IMR-90 (cell line): ENCODE measurements around the gene EML1. TPM values are rescaled to one million over a fixed set of nuclear protein-coding genes. Genes with fewer than 3 reads are reported as not detected.

Experiments
- ATAC-seq: fragments of 200-7000 bp; cut with Tn5 transposase; 2 replicates; pipeline ENCODE4 v1.9.1; 2020; ENCODE audit warnings: low read depth, mild to moderate bottlenecking, moderate library complexity
- BruUV-seq: library from RNA; stranded (reverse); fragments of 400-500 nt; replicated peaks from 2 replicates; lab custom pipeline; 2021; lab: Mats Ljungman, UMichigan
- CTCF ChIA-PET: fragments of 300-600 bp; formaldehyde crosslinking; extraction: SDS; loops from one replicate; lab custom pipeline; 2021; ENCODE audit warnings: antibody characterized with exemption; lab: Yijun Ruan, JAX
- POLR2A ChIA-PET: fragments of 300-600 bp; sonication (Branson Sonifier 250); formaldehyde crosslinking; loops from one replicate; lab custom pipeline; 2022; ENCODE audit warnings: antibody characterized with exemption; ENCODE audit not compliant: unreplicated experiment; lab: Charles Lee
- DNase-seq: peaks from one replicate; pipeline ENCODE4 v3.0.0; 2013
- H2AFZ ChIP-seq: replicated peaks from 2 replicates; pipeline ENCODE3; 2013; ENCODE audit warnings: low read length, mild to moderate bottlenecking; ENCODE audit not compliant: poor library complexity
- H2AK5ac ChIP-seq: 2 replicates; pipeline ENCODE4 v1.6.1; 2013; ENCODE audit warnings: low read depth, low read length, inconsistent platforms
- H2AK9ac ChIP-seq: replicated peaks from 2 replicates; pipeline ENCODE3; 2013; ENCODE audit warnings: mild to moderate bottlenecking, low read depth, low read length, moderate library complexity; ENCODE audit not compliant: poor library complexity
- H2BK120ac ChIP-seq: 2 replicates; pipeline ENCODE4 v1.6.1; 2013; ENCODE audit warnings: low read depth, low read length, inconsistent platforms
- H2BK15ac ChIP-seq: 3 replicates; pipeline ENCODE4 v1.6.1; 2013; ENCODE audit warnings: low read depth, low read length, inconsistent platforms
- H2BK20ac ChIP-seq: 2 replicates; pipeline ENCODE4 v1.6.1; 2013; ENCODE audit warnings: low read depth, mild to moderate bottlenecking, inconsistent platforms, low read length, moderate library complexity
- H2BK5ac ChIP-seq: 2 replicates; pipeline ENCODE4 v1.6.1; 2013; ENCODE audit warnings: mild to moderate bottlenecking, low read depth, low read length, inconsistent platforms; ENCODE audit not compliant: poor library complexity, severe bottlenecking
- H3K14ac ChIP-seq: replicated peaks from 2 replicates; pipeline ENCODE4 v1.6.1; 2013; ENCODE audit warnings: low read depth, low read length, inconsistent platforms
- H3K18ac ChIP-seq: 2 replicates; pipeline ENCODE4 v1.6.1; 2013; ENCODE audit warnings: low read depth, low read length, control low read depth
- H3K23ac ChIP-seq: 2 replicates; pipeline ENCODE4 v1.6.1; 2013; ENCODE audit warnings: low read depth, low read length, inconsistent platforms
- H3K27ac ChIP-seq: 2 replicates; pipeline ENCODE4 v1.5.1; 2013; ENCODE audit warnings: mild to moderate bottlenecking, control low read depth, low read length; ENCODE audit not compliant: insufficient read depth
- H3K27me3 ChIP-seq: 2 replicates; pipeline ENCODE4 v1.6.1; 2013; ENCODE audit warnings: low read length; ENCODE audit not compliant: control insufficient read depth, insufficient read depth
- H3K36me3 ChIP-seq: 2 replicates; pipeline ENCODE4 v1.6.1; 2013; ENCODE audit warnings: low read length, mixed read lengths; ENCODE audit not compliant: control insufficient read depth, insufficient read depth
- H3K4ac ChIP-seq: 2 replicates; pipeline ENCODE4 v1.6.1; 2013; ENCODE audit warnings: low read depth, low read length, inconsistent platforms
- H3K4me1 ChIP-seq: 2 replicates; pipeline ENCODE4 v1.6.1; 2013; ENCODE audit warnings: low read length, mixed read lengths; ENCODE audit not compliant: control insufficient read depth, insufficient read depth
- H3K4me2 ChIP-seq: 2 replicates; pipeline ENCODE4 v1.6.1; 2013; ENCODE audit warnings: low read depth, mild to moderate bottlenecking, control low read depth, low read length, moderate library complexity
- H3K4me3 ChIP-seq: 2 replicates; pipeline ENCODE4 v1.5.1; 2013; ENCODE audit warnings: low read depth, mild to moderate bottlenecking, control low read depth, low read length, moderate library complexity; ENCODE audit not compliant: insufficient read depth
- H3K56ac ChIP-seq: 2 replicates; pipeline ENCODE4 v1.6.1; 2013; ENCODE audit warnings: low read length, inconsistent platforms; ENCODE audit not compliant: insufficient read depth; ENCODE audit errors: extremely low read depth
- H3K79me1 ChIP-seq, 2 experiments: 2 replicates each; pipeline ENCODE4 v1.6.1; 2013; ENCODE audit warnings: low read length in 2 of 2, inconsistent platforms in 1 of 2, low read depth in 1 of 2
- H3K9ac ChIP-seq: 2 replicates; pipeline ENCODE4 v1.6.1; 2013; ENCODE audit warnings: low read depth, low read length, control low read depth
- H3K9me1 ChIP-seq: 2 replicates; pipeline ENCODE4 v1.6.1; 2013; ENCODE audit warnings: low read length, inconsistent platforms; ENCODE audit not compliant: insufficient read depth
- H3K9me3 ChIP-seq: 2 replicates; pipeline ENCODE4 v1.6.1; 2013; ENCODE audit warnings: low read length; ENCODE audit not compliant: control insufficient read depth, insufficient read depth
- H4K20me1 ChIP-seq: 2 replicates; pipeline ENCODE4 v1.6.1; 2013; ENCODE audit warnings: low read length, inconsistent platforms; ENCODE audit not compliant: insufficient read depth
- H4K5ac ChIP-seq: 2 replicates; pipeline ENCODE4 v1.6.1; 2013; ENCODE audit warnings: mild to moderate bottlenecking, low read depth, low read length, control low read depth
- H4K8ac ChIP-seq, 2 experiments: 2 replicates each; pipeline ENCODE4 v1.6.1; 2013; ENCODE audit warnings: low read depth in 2 of 2, low read length in 2 of 2, control low read depth in 1 of 2, inconsistent platforms in 1 of 2
- H4K91ac ChIP-seq: 2 replicates; pipeline ENCODE4 v1.6.1; 2013; ENCODE audit warnings: low read depth, low read length, inconsistent platforms; ENCODE audit not compliant: insufficient read depth
- CEBPB ChIP-seq: IDR thresholded peaks from 2 replicates; pipeline ENCODE4 v1.6.1; 2012; ENCODE audit warnings: low read depth, low read length, improper control_type of control experiment
- NFE2L2 ChIP-seq: fragments of 150-350 bp; IDR thresholded peaks from 2 replicates; pipeline ENCODE4 v1.6.1; 2016; ENCODE audit warnings: low read depth, mild to moderate bottlenecking, low read length
- POLR2A ChIP-seq: IDR thresholded peaks from 2 replicates; pipeline ENCODE4 v1.6.1; 2012; ENCODE audit warnings: mild to moderate bottlenecking, low read depth, low read length
- RAD21 ChIP-seq: IDR thresholded peaks from 2 replicates; pipeline ENCODE4 v1.6.1; 2012; ENCODE audit warnings: low read length, improper control_type of control experiment
- dilution Hi-C: fragments of 300-500 bp; cut with HindIII; formaldehyde crosslinking; loops from one replicate; pipeline ENCODE4 v1.14.3; 2018; ENCODE audit warnings: low sequenced_read_pairs; ENCODE audit not compliant: unreplicated experiment
- in situ Hi-C: fragments of 300-500 bp; cut with MboI; formaldehyde crosslinking; loops from 3 replicates; pipeline ENCODE4 v1.14.3; 2019; ENCODE audit warnings: low sequenced_read_pairs, inconsistent platforms, mixed read lengths
- intact Hi-C: fragments of 100-400 bp; cut with micrococcal nuclease; formaldehyde crosslinking; loops from 2 replicates; pipeline ENCODE4 v1.10.0; 2022
- polyA plus RNA-seq, 3 experiments: library from polyadenylated mRNA; depleted of rRNA; stranded (reverse); fragments of >200 nt; gene quantifications; 2 replicates each; pipeline ENCODE4 v1.2.3, GENCODE V29; 2012; ENCODE audit warnings: low replicate concordance in 1 of 3
- total RNA-seq: library from RNA; depleted of rRNA; stranded (reverse); fragments of >200 nt; gene quantifications from 2 replicates; pipeline ENCODE4 v1.2.3, GENCODE V29; 2012
- TF ChIP-seq, protein P1 (sequence below): fragments of 150-350 bp; IDR thresholded peaks from 2 replicates; pipeline ENCODE4 v1.6.1; 2017; ENCODE audit warnings: mild to moderate bottlenecking, antibody characterized with exemption, low read length, low read depth

The EML1 gene
- total and polyA plus RNA-seq, 2 of the 4 experiments (the other 2 are of a cell fraction), result 14.0 to 42.3 TPM

DNA sequence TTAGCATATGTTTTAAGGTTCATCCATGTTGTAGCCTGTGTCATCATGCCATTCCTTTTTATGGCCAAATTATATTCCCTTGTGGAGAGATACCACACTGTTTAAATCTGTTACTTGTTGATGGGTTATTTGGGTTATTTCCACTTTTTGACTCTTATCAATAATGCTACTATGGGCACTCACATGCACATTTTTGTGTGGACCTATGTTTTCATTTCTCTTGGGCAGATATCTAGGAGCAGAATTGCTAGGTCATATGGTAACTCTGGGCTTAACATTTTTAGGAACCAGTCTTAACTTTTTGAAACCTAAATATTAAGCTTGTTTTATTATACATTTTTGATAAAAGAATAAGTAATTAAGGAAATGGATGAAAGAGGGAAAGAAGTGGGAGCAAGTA, 4.0 kb downstream of the EML1 start:
- BruUV-seq, result no TSS peak
- in situ Hi-C loops (no loop called here), dilution Hi-C loops (no loop called here), intact Hi-C loops (no loop called here)
- Histone ChIP-seq H2BK15ac (no peak overlapping the region), H3K14ac (no peak overlapping the region), H3K36me3 (peaks cover 2% of the 10 kb centered on the region; the same call in 1 of the 2 replicates), H2AK9ac (no peak overlapping the region), H3K4ac (no peak overlapping the region), H2BK120ac (no peak overlapping the region), H3K4me1 (peaks cover 5% of the 10 kb centered on the region), H3K9me1 (peaks cover 7% of the 10 kb centered on the region; the same call in 1 of the 2 replicates), H3K4me3 (no peak overlapping the region), H3K79me1 (peaks cover 9 to 48% of the 10 kb centered on the region in 2 experiments), H2AFZ (no peak overlapping the region), H2BK5ac (no peak overlapping the region), H2AK5ac (no peak overlapping the region), H2BK20ac (no peak overlapping the region), H3K23ac (no peak overlapping the region), H4K5ac (no peak overlapping the region), H3K9ac (no peak overlapping the region), H3K56ac (no peak overlapping the region), H3K27ac (no peak overlapping the region), H3K4me2 (no peak overlapping the region), H4K20me1 (peaks cover 25% of the 10 kb centered on the region; the same call in 1 of the 2 replicates), H3K9me3 (no peaks in the 10 kb centered on the region; the same call in 1 of the 2 replicates), H3K18ac (no peak overlapping the region), H4K8ac (no peak overlapping the region), H3K27me3 (no peaks in the 10 kb centered on the region), H4K91ac (no peak overlapping the region)
- DNase-seq (no peak), ATAC-seq (no peak)
- TF ChIP-seq POLR2A (no peak), CEBPB (no peak), RAD21 (no peak), NFE2L2 (no peak)
- TF ChIP-seq, protein P1, sequence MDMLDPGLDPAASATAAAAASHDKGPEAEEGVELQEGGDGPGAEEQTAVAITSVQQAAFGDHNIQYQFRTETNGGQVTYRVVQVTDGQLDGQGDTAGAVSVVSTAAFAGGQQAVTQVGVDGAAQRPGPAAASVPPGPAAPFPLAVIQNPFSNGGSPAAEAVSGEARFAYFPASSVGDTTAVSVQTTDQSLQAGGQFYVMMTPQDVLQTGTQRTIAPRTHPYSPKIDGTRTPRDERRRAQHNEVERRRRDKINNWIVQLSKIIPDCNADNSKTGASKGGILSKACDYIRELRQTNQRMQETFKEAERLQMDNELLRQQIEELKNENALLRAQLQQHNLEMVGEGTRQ, result no peak
- ChIA-PET CTCF (interaction anchor here (0.6 to 1.4 kb wide), 2 partner anchors 11 to 260 kb away, joined by 4 read pairs; no protein-coding TSS in a partner anchor), POLR2A (no interaction called here)
